HL-60 (cell line): Measurements from ENCODE around the gene CENPA.

ENCODE experiments used
- DNase-seq, 2 experiments: peaks; one replicate each; pipeline ENCODE4 v3.0.0-alpha.2; 2010 to 2020; ENCODE audit warnings: low read depth in 1 of 2, low spot score in 1 of 2
- H3K27ac ChIP-seq: fragments of 250-450 bp; sonication (Bioruptor Pico); replicated peaks from 2 replicates; pipeline ENCODE4 v1.5.1; 2020; ENCODE audit warnings: mild to moderate bottlenecking, moderate library complexity
- H3K27me3 ChIP-seq: fragments of 250-450 bp; sonication (Bioruptor Pico); 2 replicates; pipeline ENCODE4 v1.5.1; 2021; ENCODE audit warnings: mild to moderate bottlenecking, moderate library complexity; ENCODE audit not compliant: insufficient read depth, poor library complexity, severe bottlenecking
- H3K4me3 ChIP-seq: replicated peaks from 2 replicates; pipeline ENCODE4 v1.5.1; 2011; ENCODE audit warnings: mild to moderate bottlenecking, control low read depth, low read length; ENCODE audit not compliant: insufficient read depth
- GABPA ChIP-seq: IDR thresholded peaks from 2 replicates; pipeline ENCODE4 v1.6.1; 2012; ENCODE audit warnings: low read depth
- POLR2AphosphoS5 ChIP-seq: IDR thresholded peaks from 2 replicates; pipeline ENCODE4 v1.6.1; 2012; ENCODE audit warnings: low read depth
- REST ChIP-seq: IDR thresholded peaks from 2 replicates; pipeline ENCODE4 v1.6.1; 2012; ENCODE audit warnings: low read depth; ENCODE audit not compliant: insufficient replicate concordance
- SPI1 ChIP-seq: IDR thresholded peaks from 2 replicates; pipeline ENCODE4 v1.6.1; 2012; ENCODE audit warnings: low read depth, mild to moderate bottlenecking, borderline replicate concordance
- TF ChIP-seq, protein P1 (sequence below): IDR thresholded peaks from one replicate; pipeline ENCODE4 v1.5.1; 2011; ENCODE audit warnings: low read length, control low read depth, inconsistent platforms; ENCODE audit not compliant: insufficient read depth

Gene CENPA

DNA sequence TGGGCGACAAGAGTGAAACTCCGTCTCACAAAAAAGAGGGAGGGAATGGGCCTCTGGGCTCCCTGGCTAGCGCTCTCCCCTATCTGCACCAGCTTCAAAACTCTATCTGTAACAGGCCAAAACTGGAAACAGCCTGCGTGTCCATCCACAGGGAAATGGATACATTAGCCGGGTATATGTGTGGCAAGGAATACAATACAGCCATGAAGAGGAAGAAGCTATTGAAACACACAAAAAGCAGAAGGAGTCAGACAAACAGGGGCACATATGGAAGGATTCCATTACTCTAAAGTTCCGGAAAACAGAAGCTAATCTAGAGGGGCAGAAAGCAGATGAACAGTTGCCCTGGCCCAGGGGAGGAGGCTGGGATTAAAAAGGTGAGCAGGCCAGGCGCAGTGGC lies 46.3 kb upstream of the CENPA start:
- Histone ChIP-seq H3K4me3 (no peak overlapping the region), H3K27ac (no peak overlapping the region), H3K27me3 (peaks cover 9% of the 10 kb centered on the region)
- TF ChIP-seq REST: no peak
- DNase-seq: no peak

GRCh38 chr2:26740346-26740745 lies 45.5 kb upstream of the CENPA start:
- Histone ChIP-seq H3K4me3 (no peak overlapping the region), H3K27ac (no peak overlapping the region), H3K27me3 (peaks cover 9% of the 10 kb centered on the region)
- no peak for DNase-seq
- TF ChIP-seq SPI1 (no peak), GABPA (no peak), POLR2AphosphoS5 (no peak), REST (no peak)
- TF ChIP-seq, protein P1, sequence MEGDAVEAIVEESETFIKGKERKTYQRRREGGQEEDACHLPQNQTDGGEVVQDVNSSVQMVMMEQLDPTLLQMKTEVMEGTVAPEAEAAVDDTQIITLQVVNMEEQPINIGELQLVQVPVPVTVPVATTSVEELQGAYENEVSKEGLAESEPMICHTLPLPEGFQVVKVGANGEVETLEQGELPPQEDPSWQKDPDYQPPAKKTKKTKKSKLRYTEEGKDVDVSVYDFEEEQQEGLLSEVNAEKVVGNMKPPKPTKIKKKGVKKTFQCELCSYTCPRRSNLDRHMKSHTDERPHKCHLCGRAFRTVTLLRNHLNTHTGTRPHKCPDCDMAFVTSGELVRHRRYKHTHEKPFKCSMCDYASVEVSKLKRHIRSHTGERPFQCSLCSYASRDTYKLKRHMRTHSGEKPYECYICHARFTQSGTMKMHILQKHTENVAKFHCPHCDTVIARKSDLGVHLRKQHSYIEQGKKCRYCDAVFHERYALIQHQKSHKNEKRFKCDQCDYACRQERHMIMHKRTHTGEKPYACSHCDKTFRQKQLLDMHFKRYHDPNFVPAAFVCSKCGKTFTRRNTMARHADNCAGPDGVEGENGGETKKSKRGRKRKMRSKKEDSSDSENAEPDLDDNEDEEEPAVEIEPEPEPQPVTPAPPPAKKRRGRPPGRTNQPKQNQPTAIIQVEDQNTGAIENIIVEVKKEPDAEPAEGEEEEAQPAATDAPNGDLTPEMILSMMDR: no peak

DNA sequence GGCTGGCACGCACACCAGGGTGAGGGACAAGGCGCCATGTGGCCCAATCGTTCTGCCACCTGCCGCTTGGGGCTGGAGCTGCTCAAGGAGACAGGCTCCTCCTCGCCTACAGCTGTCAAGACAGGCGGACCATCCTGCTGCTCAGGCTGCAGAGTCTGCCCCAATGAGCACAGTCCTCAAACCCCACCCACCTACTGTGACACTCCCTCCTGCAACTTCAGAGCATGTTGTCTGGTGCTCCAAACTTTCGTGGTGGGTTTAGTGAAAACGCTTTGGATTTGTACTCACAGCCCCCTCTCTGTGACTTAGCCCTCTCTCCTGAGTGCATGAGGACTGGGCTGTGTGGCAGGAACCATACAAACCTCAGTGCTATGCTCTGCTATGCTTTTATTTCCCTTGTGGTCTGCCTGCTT lies 45.0 kb upstream of the CENPA start:
- Histone ChIP-seq H3K4me3 (no peak overlapping the region), H3K27me3 (peaks cover 9% of the 10 kb centered on the region), H3K27ac (no peak overlapping the region)
- DNase-seq: no peak
- TF ChIP-seq REST: no peak
- TF ChIP-seq, protein P1: no peak
- no peak for TF ChIP-seq POLR2AphosphoS5
- no peak for TF ChIP-seq GABPA
